Mucosa of descending colon (tissue), 3 donors: ENCODE data around the gene CNTNAP4. TPM values are rescaled to one million over a fixed set of nuclear protein-coding genes. Genes with fewer than 3 reads are reported as not detected.
A peak's percentile ranks its signal among the peaks of the same experiment; 100 is the strongest.

Source experiments
- ATAC-seq: fragments of 200-7000 bp; cut with Tn5 transposase; one replicate; pipeline ENCODE4 v1.9.1; 2020; ENCODE audit warnings: mild to moderate bottlenecking, moderate library complexity
- DNase-seq, 3 donors: peaks; one replicate each; pipeline ENCODE4 v3.0.0-alpha.2; 2020
- H3K36me3 ChIP-seq: fragments of 200-600 bp; one replicate; pipeline ENCODE4 v1.8.0; 2021; ENCODE audit warnings: low read depth, mild to moderate bottlenecking
- H3K4me1 ChIP-seq: fragments of 200-600 bp; one replicate; pipeline ENCODE4 v1.8.0; 2021; ENCODE audit warnings: low read depth, mild to moderate bottlenecking
- H3K4me3 ChIP-seq: fragments of 200-600 bp; one replicate; pipeline ENCODE4 v1.8.0; 2021; ENCODE audit warnings: mild to moderate bottlenecking
- H3K9me3 ChIP-seq: fragments of 200-600 bp; one replicate; pipeline ENCODE4 v1.8.0; 2021; ENCODE audit warnings: mild to moderate bottlenecking
- CTCF ChIP-seq: fragments of 200-600 bp; IDR thresholded peaks from one replicate; pipeline ENCODE4 v1.8.0; 2022; ENCODE audit warnings: antibody characterized with exemption, mild to moderate bottlenecking
- intact Hi-C, 2 donors: fragments of 100-400 bp; cut with DNase I in 1 of 2; cut with micrococcal nuclease in 1 of 2; formaldehyde crosslinking; loops; one replicate each; pipeline versions ENCODE4 v1.11.0 to v1.11.1; 2022; cut with DNase I, micrococcal nuclease
- total RNA-seq, 3 donors: library from RNA; stranded (reverse); fragmentation: NEBNext Ultra II Directional in 2 of 3; extraction: Animal tissue kit (Norgen Biotek cat#: 25700) in 2 of 3; gene quantifications; one replicate each; pipeline versions ENCODE4 v1.2.1 to v1.2.4, GENCODE V29; 2021 to 2023
- donor health status: DM: no; HTN: no; CAD: no; lungs with moderate emphysema.
- donor health status: DM: no; HTN: no; CAD: no.
- donor health status: DM: no; HTN: yes; CAD: no.

The CNTNAP4 gene
- total RNA-seq, 3 donors from 2014 or later = 0.32 TPM; not detected in 2

GRCh38 chr16:76336112-76336511, 58.9 kb downstream of the CNTNAP4 start:
- intact Hi-C loops = no loop called here
- DNase-seq = no peak
- Histone ChIP-seq H3K9me3 (no peaks in the 10 kb centered on the region), H3K36me3 (no peaks in the 10 kb centered on the region), H3K4me3 (no peak overlapping the region), H3K4me1 (no peaks in the 10 kb centered on the region)
- no peak for TF ChIP-seq CTCF
- no peak for ATAC-seq

DNA sequence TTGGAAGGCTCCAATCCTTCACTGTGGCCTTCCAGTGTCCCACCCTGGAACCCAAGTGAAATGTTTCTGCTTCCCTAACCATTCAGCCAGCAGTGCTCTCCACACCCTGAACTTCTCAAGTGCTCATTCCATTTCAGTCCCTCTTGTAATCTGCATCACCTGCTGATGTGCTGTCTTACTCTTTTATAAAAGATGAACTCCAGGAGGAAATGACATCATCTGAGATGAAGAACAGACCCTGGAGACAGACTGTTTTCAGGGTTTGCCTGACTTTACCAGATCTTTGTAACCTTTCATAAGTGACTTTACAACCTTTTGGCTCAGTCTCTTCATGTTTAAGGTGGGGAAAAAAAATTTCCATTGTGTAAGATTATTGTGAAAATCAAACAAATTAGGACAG, 61.3 kb downstream of the CNTNAP4 start:
- ATAC-seq (no peak), DNase-seq (no peak)
- intact Hi-C loops = no loop called here
- Histone ChIP-seq H3K4me3 (no peak overlapping the region), H3K4me1 (no peaks in the 10 kb centered on the region), H3K36me3 (no peaks in the 10 kb centered on the region), H3K9me3 (no peaks in the 10 kb centered on the region)
- no peak for TF ChIP-seq CTCF

GRCh38 chr16:76343769-76344168, 66.6 kb downstream of the CNTNAP4 start:
- no peaks in the 10 kb centered on the region for H3K9me3 ChIP-seq
- no peaks in the 10 kb centered on the region for H3K36me3 ChIP-seq
- no peaks in the 10 kb centered on the region for H3K4me1 ChIP-seq
- intact Hi-C loops = no loop called here
- TF ChIP-seq CTCF = no peak
- ATAC-seq (no peak), DNase-seq (no peak)
- no peak overlapping the region for H3K4me3 ChIP-seq

DNA sequence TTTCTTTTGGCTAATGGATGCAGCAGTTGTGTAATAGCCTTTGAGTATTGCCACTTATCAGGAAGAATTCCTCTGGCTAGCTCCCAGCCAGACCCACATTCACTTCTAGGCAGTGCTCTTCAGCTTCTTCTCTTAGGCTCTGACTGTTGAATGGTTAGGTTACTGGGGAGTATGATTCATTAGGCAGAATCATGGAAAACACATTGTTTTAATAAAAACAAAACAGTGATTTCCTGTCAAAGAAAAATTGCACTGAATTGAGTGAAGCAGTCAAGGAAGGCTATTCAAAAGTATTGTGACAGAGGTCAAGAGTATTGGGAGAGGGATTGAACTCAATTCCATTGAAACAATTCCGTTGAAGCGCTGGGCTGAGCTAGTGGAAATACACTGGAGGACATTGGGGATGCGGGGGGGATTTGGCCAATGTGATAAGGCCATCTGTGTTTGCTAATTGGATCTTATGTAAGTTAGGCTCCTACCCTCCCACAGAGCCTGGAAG, 68.0 kb downstream of the CNTNAP4 start:
- Histone ChIP-seq H3K4me1 (no peaks in the 10 kb centered on the region), H3K9me3 (no peaks in the 10 kb centered on the region), H3K36me3 (no peaks in the 10 kb centered on the region), H3K4me3 (no peak overlapping the region)
- DNase-seq (peak in 1 of 3 donors; percentile 2), ATAC-seq (no peak)
- no peak for TF ChIP-seq CTCF
- intact Hi-C loops = no loop called here

DNA sequence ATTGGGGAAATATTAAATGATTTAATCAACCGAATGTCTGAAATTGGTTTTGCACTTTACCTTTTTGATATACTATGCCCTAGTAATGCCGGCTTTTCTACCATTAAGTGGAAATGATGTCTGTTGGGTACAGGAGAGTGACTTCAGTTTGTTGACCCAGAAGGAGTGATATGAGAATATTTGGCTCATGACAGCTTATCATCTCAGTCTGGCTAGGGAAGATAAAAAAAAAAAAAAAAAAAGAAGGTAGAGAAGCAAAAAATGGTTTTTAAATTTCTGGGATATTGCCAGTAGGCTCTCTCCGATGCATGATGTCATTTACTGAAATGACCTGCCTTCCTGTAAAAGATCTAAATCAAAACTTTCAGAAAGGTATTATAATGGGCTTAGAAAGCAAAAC, 69.0 kb downstream of the CNTNAP4 start:
- DNase-seq (no peak), ATAC-seq (no peak)
- Histone ChIP-seq H3K36me3 (no peaks in the 10 kb centered on the region), H3K4me3 (no peak overlapping the region), H3K9me3 (no peaks in the 10 kb centered on the region), H3K4me1 (no peaks in the 10 kb centered on the region)
- TF ChIP-seq CTCF = no peak
- intact Hi-C loops = no loop called here

- DNase-seq (no peak), ATAC-seq (no peak)
- Histone ChIP-seq H3K4me1 (no peaks in the 10 kb centered on the region), H3K9me3 (no peaks in the 10 kb centered on the region), H3K36me3 (no peaks in the 10 kb centered on the region), H3K4me3 (no peak overlapping the region)
- no peak for TF ChIP-seq CTCF
- intact Hi-C loops = no loop called here
Measured at GRCh38 chr16:76351441-76351840, 74.2 kb downstream of the CNTNAP4 start.
